WTC11 (cell line): ENCODE results near the gene IFITM5.

Experiments used
- CTCF ChIP-seq: fragments of 200-600 bp; IDR thresholded peaks from 2 replicates; pipeline ENCODE4 v1.8.0; 2022; ENCODE audit warnings: antibody characterized with exemption
- ESRRA ChIP-seq: sonication (generic); formaldehyde crosslinking; IDR thresholded peaks from 2 replicates; pipeline ENCODE4 v1.8.1; 2022; ENCODE audit warnings: mild to moderate bottlenecking, missing genetic modification reagents, borderline replicate concordance
- TF ChIP-seq, protein P1 (sequence below): sonication (generic); formaldehyde crosslinking; IDR thresholded peaks from 2 replicates; pipeline ENCODE4 v1.8.1; 2023; ENCODE audit warnings: mild to moderate bottlenecking, missing genetic modification reagents, moderate library complexity

DNA sequence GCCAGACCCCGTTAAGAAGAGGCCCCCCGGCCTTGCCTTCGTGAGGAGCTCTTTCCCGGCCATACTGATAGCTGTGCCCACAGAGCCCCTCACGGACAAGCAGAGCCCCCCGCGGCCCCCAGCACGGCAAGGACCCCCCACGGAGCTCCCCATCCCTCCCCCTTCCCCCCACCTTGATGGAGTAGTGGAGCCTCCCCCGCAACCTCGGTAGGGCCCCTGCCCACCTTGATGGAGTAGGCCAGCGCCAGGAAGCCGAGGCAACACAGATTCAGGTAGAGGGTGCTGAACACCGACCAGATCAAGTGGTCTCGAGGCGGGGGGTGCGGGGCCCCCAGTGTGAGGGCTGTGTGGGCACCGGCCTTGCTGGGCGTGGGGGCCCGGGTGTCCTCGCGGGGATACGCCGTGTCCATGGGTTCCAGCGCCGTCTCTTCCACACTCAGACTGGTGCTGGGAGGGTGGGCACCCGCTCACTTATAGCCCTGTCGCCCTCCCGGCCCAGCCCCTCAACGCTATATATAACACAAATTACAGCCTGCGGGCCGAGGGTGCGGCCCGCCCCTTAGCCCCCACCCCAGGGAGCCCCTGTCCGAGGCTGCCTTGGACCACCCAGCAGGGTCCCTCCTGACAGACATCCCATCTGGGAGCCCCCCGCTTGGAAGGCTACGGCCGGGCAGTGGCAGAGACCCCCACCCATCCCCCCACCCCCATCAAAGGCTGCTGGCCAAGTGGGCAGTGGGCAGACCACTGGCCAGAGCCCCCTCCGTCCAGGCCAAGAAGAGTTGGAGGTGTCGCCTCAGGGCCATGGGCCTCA, at the start of gene IFITM5:
- TF ChIP-seq CTCF (no peak), ESRRA (CRISPR knock-in tag) (no peak)
- TF ChIP-seq, protein P1, sequence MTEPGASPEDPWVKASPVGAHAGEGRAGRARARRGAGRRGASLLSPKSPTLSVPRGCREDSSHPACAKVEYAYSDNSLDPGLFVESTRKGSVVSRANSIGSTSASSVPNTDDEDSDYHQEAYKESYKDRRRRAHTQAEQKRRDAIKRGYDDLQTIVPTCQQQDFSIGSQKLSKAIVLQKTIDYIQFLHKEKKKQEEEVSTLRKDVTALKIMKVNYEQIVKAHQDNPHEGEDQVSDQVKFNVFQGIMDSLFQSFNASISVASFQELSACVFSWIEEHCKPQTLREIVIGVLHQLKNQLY (CRISPR knock-in tag), result no peak
